GM12878 (cell line): ENCODE results near the gene MTMR1. TPM values are rescaled to one million over a fixed set of nuclear protein-coding genes. Genes with fewer than 3 reads are reported as not detected.
A peak's percentile ranks its signal among the peaks of the same experiment; 100 is the strongest.

ENCODE experiments used
- ATAC-seq: fragments of 200-7000 bp; cut with Tn5 transposase; 3 replicates; pipeline ENCODE4 v1.9.1; 2020; ENCODE audit warnings: mild to moderate bottlenecking, moderate library complexity
- BruUV-seq: library from RNA; stranded (reverse); fragments of 400-500 nt; replicated peaks from 2 replicates; lab custom pipeline; 2021; lab: Mats Ljungman, UMichigan
- CTCF ChIA-PET: fragments of 300-600 bp; sonication (Branson Sonifier 250); formaldehyde crosslinking; extraction: SDS; loops from one replicate; lab custom pipeline; 2021; ENCODE audit warnings: inconsistent platforms; lab: Yijun Ruan, JAX
- POLR2A ChIA-PET: fragments of 350-600 bp; formaldehyde crosslinking; extraction: SDS; loops from one replicate; lab custom pipeline; 2021; ENCODE audit warnings: inconsistent platforms; lab: Charles Lee
- RAD21 ChIA-PET: fragments of 300-600 bp; sonication (Branson Sonifier 250); formaldehyde crosslinking; loops from one replicate; lab custom pipeline; 2023; ENCODE audit warnings: antibody characterized with exemption; ENCODE audit not compliant: unreplicated experiment; lab: Charles Lee
- SMC1A ChIA-PET: fragments of 300-600 bp; sonication (Branson Sonifier 250); formaldehyde crosslinking; loops from one replicate; lab custom pipeline; 2023; ENCODE audit not compliant: unreplicated experiment, uncharacterized antibody; lab: Charles Lee
- DNase-seq: peaks from one replicate; pipeline ENCODE4 v3.0.0-alpha.2; 2011; ENCODE audit warnings: low read depth, low spot score
- FAIRE-seq: peaks from 3 replicates; lab custom pipeline; 2011; peaks lifted over from hg19 to GRCh38; lab: Jason Lieb, UNC
- H2AFZ ChIP-seq: 2 replicates; pipeline ENCODE4 v1.6.0; 2011; ENCODE audit warnings: low read depth, low read length, control low read depth; ENCODE audit not compliant: control insufficient read depth
- H3K27ac ChIP-seq: 2 replicates; pipeline ENCODE4 v1.5.1; 2011; ENCODE audit warnings: control low read depth; ENCODE audit not compliant: control insufficient read depth, insufficient read depth
- H3K27me3 ChIP-seq, 2 experiments: replicated peaks in 1 of 2; 2 replicates each; pipeline versions ENCODE4 v1.6.0 to v1.6.1; 2011; ENCODE audit warnings: low read length in 1 of 2; ENCODE audit not compliant: control insufficient read depth in 2 of 2, insufficient read depth in 2 of 2
- H3K36me3 ChIP-seq, 2 experiments: 2 replicates each; pipeline ENCODE4 v1.5.1; 2011; ENCODE audit warnings: low read length in 1 of 2; ENCODE audit not compliant: control insufficient read depth in 2 of 2, insufficient read depth in 2 of 2
- H3K4me1 ChIP-seq: 2 replicates; pipeline ENCODE4 v1.6.1; 2011; ENCODE audit warnings: mild to moderate bottlenecking, low read length, moderate library complexity, mixed read lengths; ENCODE audit not compliant: control insufficient read depth, insufficient read depth
- H3K4me2 ChIP-seq: 2 replicates; pipeline ENCODE4 v1.6.0; 2011; ENCODE audit warnings: control low read depth; ENCODE audit not compliant: control insufficient read depth, insufficient read depth
- H3K4me3 ChIP-seq: fragments of 200-600 bp; sonication (generic); 2 replicates; pipeline ENCODE4 v1.5.1; 2016
- H3K79me2 ChIP-seq: 2 replicates; pipeline ENCODE4 v1.6.0; 2011; ENCODE audit warnings: low read length; ENCODE audit not compliant: control insufficient read depth, insufficient read depth
- H3K9ac ChIP-seq: 2 replicates; pipeline ENCODE4 v1.8.0; 2011; ENCODE audit warnings: low read length, control low read depth, mixed read lengths; ENCODE audit not compliant: control insufficient read depth, insufficient read depth
- H3K9me3 ChIP-seq: replicated peaks from 3 replicates; pipeline ENCODE4 v1.5.1; 2011; ENCODE audit warnings: mild to moderate bottlenecking, low read length; ENCODE audit not compliant: control insufficient read depth, insufficient read depth
- H4K20me1 ChIP-seq: 2 replicates; pipeline ENCODE4 v1.6.0; 2011; ENCODE audit not compliant: control insufficient read depth, insufficient read depth
- CTCF ChIP-seq, 3 experiments: IDR thresholded peaks in 2 of 3; conservative IDR thresholded peaks in 1 of 3; 2 replicates each; pipeline ENCODE4 v1.5.1; 2011; ENCODE audit warnings: low read depth in 3 of 3, low read length in 3 of 3, mild to moderate bottlenecking in 3 of 3, control low read depth in 2 of 3, moderate library complexity in 2 of 3, inconsistent platforms in 1 of 3, mixed read lengths in 1 of 3; ENCODE audit not compliant: control insufficient read depth in 2 of 3, insufficient read depth in 1 of 3; ENCODE audit errors: extremely low read depth in 1 of 3
- NR2C2 ChIP-seq: IDR thresholded peaks from 2 replicates; pipeline ENCODE4 v1.6.1; 2011; ENCODE audit warnings: borderline replicate concordance, low read depth; ENCODE audit not compliant: control insufficient read depth, insufficient read length
- RAD21 ChIP-seq: IDR thresholded peaks from 2 replicates; pipeline ENCODE4 v1.6.1; 2011; ENCODE audit warnings: mild to moderate bottlenecking, low read depth, low read length, moderate library complexity; ENCODE audit not compliant: insufficient read depth
- RAD51 ChIP-seq: fragments of 450-650 bp; IDR thresholded peaks from 2 replicates; pipeline ENCODE4 v1.6.1; 2016; ENCODE audit warnings: moderate library complexity, mild to moderate bottlenecking, inconsistent platforms
- SMARCA5 ChIP-seq: fragments of 450-650 bp; IDR thresholded peaks from 2 replicates; pipeline ENCODE4 v1.6.1; 2017; ENCODE audit warnings: mild to moderate bottlenecking
- TARDBP ChIP-seq: IDR thresholded peaks from 2 replicates; pipeline ENCODE4 v1.6.1; 2016; ENCODE audit warnings: borderline replicate concordance
- WGBS: methylation state at CpG from one replicate; pipeline ENCODE4 v1.1.6; 2016; ENCODE audit warnings: low lambda C conversion rate; ENCODE audit not compliant: insufficient replicate concordance, insufficient coverage; ENCODE audit errors: missing lambda C conversion rate; 5-methylcytosine and 5-hydroxymethylcytosine counted together
- in situ Hi-C: fragments of 300-500 bp; cut with MboI; formaldehyde crosslinking; loops from 9 replicates; pipeline ENCODE4 v1.14.3; 2018; ENCODE audit warnings: mixed read lengths
- intact Hi-C: fragments of 100-400 bp; cut with micrococcal nuclease; formaldehyde crosslinking; loops from one replicate; pipeline ENCODE4 v1.14.2; 2022; ENCODE audit not compliant: unreplicated experiment
- polyA plus RNA-seq, 11 experiments: library from polyadenylated mRNA; depleted of rRNA in 4 of 11; unstranded in 6 of 11; stranded (reverse) in 5 of 11; fragments of >200 nt; fragmentation: Nextera tagmentation in 4 of 11; fragmentation: Illumina TruSeq in 1 of 11; extraction: Ambion mirVana in 4 of 11; extraction: Trizol in 1 of 11; gene quantifications; 1 replicate in 1 of 11; 2 replicates in 10 of 11; pipeline versions ENCODE4 v1.2.1 to v1.2.3, GENCODE V29; 2011 to 2016; ENCODE audit warnings: inconsistent platforms in 2 of 11, missing spikeins in 2 of 11, low read depth in 1 of 11
- total RNA-seq, 4 experiments: library from RNA; depleted of rRNA in 3 of 4; stranded (reverse); fragments of >200 nt in 3 of 4; fragmentation: Illumina TruSeq in 1 of 4; extraction: Trizol in 1 of 4; gene quantifications; 2 replicates each; pipeline versions ENCODE4 v1.2.1 to v1.2.3, GENCODE V29; 2013 to 2021
- TF ChIP-seq, protein P1 (sequence below): IDR thresholded peaks from 2 replicates; pipeline ENCODE4 v1.6.1; 2011; ENCODE audit warnings: low read depth, mild to moderate bottlenecking, low read length, moderate library complexity, borderline replicate concordance; ENCODE audit errors: extremely low read depth
- TF ChIP-seq, protein P2 (sequence below): IDR thresholded peaks from 2 replicates; pipeline ENCODE4 v1.6.1; 2011; ENCODE audit warnings: low read depth, low read length, improper control_type of control experiment, borderline replicate concordance

Gene MTMR1
- total and polyA plus RNA-seq, 10 of the 15 experiments (the other 5 are each of a cell fraction or from before 2014, with no cell fraction given), result 1.2 to 32.2 (median 22.9) TPM

GRCh38 chrX:150765782-150766350 is 72.7 kb downstream of the MTMR1 start (continued):
- no peak for TF ChIP-seq RAD51
- TF ChIP-seq, protein P1, sequence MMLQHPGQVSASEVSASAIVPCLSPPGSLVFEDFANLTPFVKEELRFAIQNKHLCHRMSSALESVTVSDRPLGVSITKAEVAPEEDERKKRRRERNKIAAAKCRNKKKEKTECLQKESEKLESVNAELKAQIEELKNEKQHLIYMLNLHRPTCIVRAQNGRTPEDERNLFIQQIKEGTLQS, result no peak
- TF ChIP-seq, protein P2, sequence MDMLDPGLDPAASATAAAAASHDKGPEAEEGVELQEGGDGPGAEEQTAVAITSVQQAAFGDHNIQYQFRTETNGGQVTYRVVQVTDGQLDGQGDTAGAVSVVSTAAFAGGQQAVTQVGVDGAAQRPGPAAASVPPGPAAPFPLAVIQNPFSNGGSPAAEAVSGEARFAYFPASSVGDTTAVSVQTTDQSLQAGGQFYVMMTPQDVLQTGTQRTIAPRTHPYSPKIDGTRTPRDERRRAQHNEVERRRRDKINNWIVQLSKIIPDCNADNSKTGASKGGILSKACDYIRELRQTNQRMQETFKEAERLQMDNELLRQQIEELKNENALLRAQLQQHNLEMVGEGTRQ, result no peak
- no peak for TF ChIP-seq NR2C2
- no peak for TF ChIP-seq SMARCA5

DNA sequence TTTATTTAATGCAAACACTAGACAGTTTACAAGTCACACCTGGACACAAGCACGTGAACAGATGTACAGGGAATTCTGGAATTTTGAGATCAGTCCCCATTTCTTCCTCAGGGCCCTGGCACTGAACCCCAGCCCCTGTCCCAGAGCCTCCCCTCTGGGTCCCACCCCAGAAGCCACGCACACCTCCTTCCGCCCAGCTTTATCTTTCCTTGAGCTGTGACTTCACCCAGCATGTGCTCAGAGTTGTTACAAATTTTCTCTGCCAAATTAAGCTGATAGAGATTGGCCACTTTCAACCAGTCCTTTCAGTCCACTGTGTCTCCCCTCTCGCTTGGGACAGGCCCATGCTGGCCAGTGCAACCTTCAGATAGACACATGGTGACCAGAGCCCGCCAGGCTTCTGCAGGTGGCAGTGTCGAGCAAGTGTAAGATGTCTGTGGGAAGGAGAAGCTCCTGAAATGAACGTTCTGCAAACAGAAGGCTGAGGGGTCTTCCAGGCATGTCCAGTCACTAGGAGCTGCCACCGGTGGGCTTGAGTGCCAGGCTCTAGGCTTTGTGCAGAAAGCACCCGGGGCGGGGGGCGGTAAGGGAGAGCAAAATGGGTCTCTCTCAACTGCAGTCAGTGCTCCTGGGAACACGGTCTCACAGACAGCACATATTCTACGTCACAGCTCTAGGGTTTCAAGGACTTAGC is 73.3 kb downstream of the MTMR1 start:
- WGBS, result 70% methylated on average over 13 of the region's 13 CpGs
- no peaks in the 10 kb centered on the region for H3K4me1 ChIP-seq
- ChIA-PET POLR2A (no interaction called here), CTCF (interaction anchor here (0.6 to 1.9 kb wide), 3 partner anchors 9 to 280 kb away, joined by 3 to 8 read pairs (median 4); no protein-coding TSS in a partner anchor), SMC1A (no interaction called here), RAD21 (no interaction called here)
- ATAC-seq, result peak; percentile 33; the same call in 2 of the 3 replicates
- no peaks in the 10 kb centered on the region; the same call in 1 of the 2 replicates for H4K20me1 ChIP-seq
- FAIRE-seq, result no peak
- in situ Hi-C loops (loop anchor here (25.0 kb wide), 1 partner anchor 921 kb away; the partner anchor contains the start of gene PRRG3), intact Hi-C loops (no loop called here)
- no peaks in the 10 kb centered on the region for H3K79me2 ChIP-seq
- no peak overlapping the region for H3K4me3 ChIP-seq
- peaks cover 0 to 3% of the 10 kb centered on the region in 2 experiments; a peak in 2 of 4 replicates for H3K36me3 ChIP-seq
- H2AFZ ChIP-seq, result no peak overlapping the region
- H3K9ac ChIP-seq, result no peak overlapping the region
- H3K27ac ChIP-seq, result no peak overlapping the region
- H3K27me3 ChIP-seq, result no peaks in the 10 kb centered on the region
- BruUV-seq, result no TSS peak
- DNase-seq, result no peak
- TF ChIP-seq CTCF (IDR thresholded peaks at IDR 0.05 in 2 of 3, conservative IDR thresholded peaks at IDR 0.05 in 1 of 3; ENCODE audit: control insufficient read depth in 2 of 3, extremely low read depth in 1 of 3, insufficient read depth in 1 of 3, low read depth in 3 of 3, low read length in 3 of 3) (0 out of 6 replicates have a peak, but pooled peaks of 1 of the 3 experiments have one; percentile 9), TARDBP (no peak), RAD21 (0 out of 2 replicates have a peak, but pooled peaks have one; percentile 7)
- H3K4me2 ChIP-seq, result no peak overlapping the region
- H3K9me3 ChIP-seq, result no peaks in the 10 kb centered on the region
